Stimulated activated CD4-positive, alpha-beta T cell treated with anti-CD3 and anti-CD28 coated beads, Interleukin-4, amount 100 ng/mL, for 24 hours (primary cell): ENCODE results near the gene EAF2.

ENCODE experiments used
- DNase-seq: peaks from one replicate; pipeline ENCODE4 v3.0.0-alpha.2; 2020

The EAF2 gene

DNA sequence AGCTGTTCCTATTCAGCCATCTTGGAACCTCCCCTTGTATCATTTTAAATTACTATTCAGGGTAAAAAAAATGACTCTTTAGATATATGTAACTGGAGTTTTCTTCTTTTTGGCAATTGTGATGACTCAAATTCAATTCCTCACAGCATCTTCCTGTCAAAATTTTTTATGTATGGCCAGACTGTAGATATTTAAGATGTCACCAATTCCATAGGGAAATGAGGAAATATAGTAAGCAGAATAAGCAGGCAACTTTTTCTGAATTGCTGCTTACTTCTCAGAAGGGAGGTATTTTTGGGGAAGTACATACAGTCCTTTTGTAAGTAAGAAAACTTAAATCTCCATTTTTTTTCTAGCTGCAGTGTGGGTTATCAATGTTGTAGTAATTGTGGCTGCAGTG lies 28.8 kb downstream of the EAF2 start:
- no peak for DNase-seq

DNA sequence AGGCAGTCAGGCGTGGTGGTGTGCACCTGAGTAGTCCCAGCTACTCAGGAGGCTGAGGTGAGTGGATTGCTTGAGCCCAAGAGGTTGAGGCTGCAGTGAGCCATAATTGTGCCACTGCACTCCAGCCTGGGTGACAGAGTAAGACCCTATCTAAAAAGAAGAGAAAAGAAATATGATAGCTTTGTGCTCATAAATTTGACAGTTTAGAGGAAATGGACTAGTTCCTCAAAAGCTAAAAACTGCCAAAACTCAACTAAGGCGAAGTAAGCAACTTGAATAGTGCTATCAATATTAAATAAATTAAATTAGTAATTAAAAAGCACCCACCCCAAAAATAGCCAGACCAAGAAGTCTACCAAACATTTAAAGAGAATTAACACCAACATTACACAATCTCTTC lies 34.7 kb downstream of the EAF2 start:
- no peak for DNase-seq

DNA sequence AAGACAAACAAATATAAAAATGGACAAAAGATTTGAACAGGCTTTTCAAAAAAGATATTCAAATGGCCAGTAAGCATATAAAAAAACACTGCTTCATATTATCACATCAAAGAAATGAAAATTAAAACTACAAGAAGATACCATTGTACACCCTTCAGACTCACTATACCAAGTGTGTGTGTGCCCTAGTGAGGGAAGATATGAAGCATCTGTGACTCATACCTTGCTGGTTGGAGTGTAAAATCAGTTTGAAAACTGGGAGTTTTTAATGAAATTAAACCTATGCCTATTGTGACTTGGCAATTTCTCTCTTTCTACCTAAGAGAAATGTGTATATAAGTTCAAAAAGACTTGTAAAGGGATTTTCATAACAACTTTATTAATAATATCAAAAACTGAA lies 35.7 kb downstream of the EAF2 start:
- no peak for DNase-seq

DNA sequence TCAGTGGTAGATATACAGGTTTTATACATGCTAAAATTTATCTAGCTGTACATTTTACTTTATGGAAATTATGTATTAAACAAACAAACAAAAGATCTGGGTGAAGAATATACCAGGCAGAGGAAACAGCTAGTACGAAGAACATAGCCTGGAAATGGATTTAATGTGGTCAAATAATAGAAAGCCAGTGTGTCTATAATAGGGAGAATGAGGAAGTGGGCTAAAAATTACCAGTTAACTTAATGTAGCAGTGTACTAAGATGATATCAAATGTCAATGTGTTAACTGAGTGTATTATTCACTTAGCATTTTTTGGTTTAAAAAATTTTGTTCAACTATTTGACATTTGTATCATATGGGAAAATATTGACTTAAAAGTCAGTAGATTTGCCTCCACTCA lies 36.4 kb downstream of the EAF2 start:
- DNase-seq: no peak

DNA sequence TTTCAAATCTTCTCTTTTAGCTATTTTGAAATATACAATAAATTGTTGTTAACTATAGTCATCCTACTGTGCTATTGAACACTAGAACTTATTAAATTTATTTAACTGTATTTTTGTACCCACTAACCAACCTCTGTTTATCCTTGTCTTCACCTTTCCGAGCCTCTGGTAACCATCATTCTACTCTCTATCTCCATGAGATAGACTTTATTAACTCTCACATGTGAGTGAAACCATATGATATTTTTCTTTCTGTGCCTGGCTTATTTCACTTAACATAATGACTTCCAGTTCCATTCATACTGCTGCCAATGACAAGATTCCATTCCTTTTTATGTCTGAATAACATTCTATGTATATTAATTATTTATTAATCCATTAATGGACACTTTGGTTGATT lies 43.4 kb downstream of the EAF2 start:
- DNase-seq: no peak

DNA sequence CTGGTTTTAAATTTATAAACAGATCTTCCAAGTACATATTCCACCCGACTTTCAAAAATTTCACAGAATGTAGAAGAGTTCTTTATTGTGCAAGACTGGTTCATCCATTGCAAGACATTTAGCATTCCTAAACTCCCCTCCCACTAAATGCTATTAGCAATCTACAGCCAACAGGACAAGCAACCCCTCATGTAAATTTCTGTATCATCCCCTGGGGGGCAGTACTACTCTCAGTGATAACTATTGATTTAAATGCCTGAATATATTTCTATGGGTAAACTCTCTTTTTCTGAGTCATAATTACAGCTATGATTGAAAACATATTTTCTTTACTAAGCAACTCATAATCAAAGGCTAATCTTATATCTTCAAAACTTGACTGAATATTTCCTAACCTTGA lies 48.5 kb downstream of the EAF2 start:
- DNase-seq: no peak

DNA sequence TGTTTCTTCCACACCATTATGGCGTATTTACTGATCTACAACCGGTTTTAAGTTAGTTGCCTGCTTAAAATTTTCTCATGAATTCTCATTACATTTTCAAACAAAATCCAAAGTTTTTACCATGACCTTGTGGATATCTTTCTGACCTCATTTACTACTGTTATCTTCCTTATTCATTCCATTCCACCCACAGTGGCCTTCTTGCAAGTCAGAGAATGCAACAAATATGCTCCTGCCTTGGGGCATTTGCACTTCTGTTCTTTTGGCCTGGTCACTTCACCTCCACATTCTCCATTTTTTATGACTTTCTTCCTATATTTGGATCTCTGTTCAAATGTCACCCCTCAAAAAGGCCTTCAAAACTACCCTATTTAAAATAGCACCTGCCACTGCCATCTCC lies 50.4 kb downstream of the EAF2 start:
- no peak for DNase-seq

DNA sequence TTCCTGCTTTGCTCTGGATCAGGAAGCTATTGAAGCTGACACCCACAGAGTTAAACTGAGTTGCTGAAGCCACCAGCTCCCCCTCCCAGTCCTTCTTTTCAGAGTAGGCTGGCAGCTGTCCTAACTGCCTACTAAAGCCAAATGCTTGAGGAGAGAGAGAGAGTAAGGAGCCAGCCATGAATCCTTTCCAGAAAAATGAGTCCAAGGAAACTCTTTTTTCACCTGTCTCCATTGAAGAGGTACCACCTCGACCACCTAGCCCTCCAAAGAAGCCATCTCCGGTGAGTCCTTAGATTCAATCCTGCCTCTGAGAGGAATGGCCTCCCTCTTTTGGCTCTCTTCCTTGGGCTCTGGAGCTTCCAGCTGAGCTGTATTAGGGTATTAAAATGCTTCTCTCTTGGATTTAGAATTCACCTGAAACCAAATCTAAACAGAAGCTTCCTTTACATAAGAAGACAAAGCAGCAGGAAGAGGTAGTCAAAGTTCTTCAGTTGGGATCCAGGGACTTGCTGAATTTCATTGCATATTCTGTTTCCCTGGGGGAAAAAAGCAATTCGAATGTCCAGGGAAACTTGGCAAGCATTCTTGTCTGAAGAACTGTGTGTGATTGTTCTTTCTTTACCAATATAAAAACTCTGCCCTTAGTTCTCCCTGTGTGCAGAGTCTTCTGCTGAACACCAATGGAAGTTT lies 59.4 kb downstream of the EAF2 start, which contains the start of gene SLC15A2:
SLC15A2 (plus strand) TSS at position 101 of the 690 bp plus-strand sequence; CDS start at position 177, 76 bp downstream.
- DNase-seq: no peak

DNA sequence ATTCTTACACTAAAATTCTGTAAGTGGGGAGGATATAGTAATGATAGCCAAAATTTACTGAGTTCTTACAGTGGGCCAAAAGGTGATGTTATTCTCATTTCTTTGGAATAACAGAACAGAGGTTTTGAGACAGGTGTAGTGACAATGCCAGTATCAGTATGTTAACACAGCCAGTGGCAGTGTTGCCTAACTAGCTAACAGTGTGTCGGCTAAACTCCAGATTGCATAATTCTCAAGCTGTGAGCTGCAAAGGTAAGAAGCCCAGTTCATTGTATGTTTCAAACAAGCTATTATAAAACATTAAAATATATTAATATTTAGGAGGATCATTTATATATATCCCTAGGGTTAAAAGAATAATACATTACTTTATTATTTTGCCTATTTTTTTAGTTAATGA lies 60.1 kb downstream of the EAF2 start:
- DNase-seq: no peak

DNA sequence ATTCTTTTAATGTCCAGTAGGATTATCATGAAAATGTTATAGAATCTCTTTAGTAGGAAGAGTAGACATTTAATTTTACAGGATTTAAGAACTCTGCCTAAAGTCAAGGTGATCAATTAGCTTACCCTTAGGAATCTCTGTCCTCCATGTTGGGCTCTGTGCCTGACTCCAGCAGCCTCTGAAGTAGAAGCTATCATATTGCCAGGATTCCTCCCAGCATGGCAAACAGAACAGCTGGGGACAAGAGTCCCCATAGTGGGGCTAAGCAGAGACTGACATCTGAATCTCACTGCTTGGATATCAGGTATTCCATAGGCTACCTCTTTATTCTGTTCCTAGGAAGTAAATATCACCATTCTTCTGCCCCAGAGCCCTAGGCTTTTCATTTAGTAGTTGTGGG lies 60.7 kb downstream of the EAF2 start:
- DNase-seq: no peak

DNA sequence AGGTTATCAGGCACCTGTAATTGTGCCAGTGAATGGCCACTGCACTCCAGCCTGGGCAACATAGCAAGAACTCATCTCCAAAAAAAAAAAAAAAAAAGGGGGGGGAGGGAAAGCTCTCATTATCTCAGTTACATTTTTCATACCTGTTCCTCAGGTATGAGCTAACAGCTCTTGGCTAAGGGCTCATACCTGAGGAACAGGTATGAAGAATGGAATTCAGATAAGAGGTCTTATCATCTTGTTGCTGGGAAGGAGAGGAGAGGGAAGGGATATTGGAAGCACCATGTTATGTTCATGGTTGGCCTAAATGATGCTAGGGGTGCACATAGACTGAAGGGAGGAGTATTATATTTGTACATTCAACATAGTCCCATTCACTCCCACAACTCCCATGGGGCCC lies 61.8 kb downstream of the EAF2 start:
- DNase-seq: no peak

DNA sequence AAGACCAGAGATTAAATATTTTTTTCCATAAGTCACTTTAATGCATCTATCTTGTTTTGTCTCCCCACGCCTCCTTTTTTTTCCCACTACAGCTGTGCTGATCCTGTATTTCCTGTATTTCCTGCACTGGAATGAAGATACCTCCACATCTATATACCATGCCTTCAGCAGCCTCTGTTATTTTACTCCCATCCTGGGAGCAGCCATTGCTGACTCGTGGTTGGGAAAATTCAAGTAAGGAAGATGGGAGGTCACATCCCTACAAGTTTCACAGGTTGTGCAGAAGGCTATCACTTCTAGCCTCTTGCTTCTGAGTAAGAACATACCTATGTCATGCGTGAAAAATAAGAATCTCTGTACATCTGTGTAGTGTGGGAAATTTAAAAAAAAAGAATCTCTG lies 62.3 kb downstream of the EAF2 start:
- no peak for DNase-seq

DNA sequence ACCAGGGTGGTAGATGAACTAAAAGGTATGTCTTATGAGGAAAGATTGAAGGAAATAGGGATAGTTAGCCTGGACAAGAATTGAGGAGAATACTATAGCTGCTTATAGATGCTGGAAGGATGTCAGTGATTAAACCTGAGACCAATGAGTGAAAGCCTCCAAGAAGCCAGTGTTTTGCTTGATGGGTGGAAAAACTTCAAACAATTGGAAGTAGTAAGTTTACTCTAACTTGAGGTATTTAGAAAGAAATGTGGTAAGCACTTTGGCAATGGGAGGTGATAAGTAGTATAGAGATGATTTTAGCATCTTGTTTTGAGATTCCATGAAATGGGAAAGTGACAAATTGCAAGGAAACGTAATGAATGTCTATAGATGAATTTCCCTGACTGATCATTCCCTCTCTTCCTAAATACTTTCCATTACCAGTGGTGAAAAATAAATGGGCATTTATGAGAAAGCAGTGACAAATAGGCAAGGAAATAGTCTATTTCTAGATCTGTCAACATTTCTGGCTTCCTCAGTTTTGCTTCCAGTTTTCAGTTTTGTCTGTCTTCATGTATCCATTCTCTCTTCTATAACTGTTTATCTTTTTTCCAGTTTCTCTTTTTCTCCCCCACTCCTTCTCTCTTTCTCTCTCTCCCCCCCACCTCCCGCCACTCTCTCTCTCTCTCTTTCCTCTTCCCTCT lies 78.4 kb downstream of the EAF2 start:
- no peak for DNase-seq

DNA sequence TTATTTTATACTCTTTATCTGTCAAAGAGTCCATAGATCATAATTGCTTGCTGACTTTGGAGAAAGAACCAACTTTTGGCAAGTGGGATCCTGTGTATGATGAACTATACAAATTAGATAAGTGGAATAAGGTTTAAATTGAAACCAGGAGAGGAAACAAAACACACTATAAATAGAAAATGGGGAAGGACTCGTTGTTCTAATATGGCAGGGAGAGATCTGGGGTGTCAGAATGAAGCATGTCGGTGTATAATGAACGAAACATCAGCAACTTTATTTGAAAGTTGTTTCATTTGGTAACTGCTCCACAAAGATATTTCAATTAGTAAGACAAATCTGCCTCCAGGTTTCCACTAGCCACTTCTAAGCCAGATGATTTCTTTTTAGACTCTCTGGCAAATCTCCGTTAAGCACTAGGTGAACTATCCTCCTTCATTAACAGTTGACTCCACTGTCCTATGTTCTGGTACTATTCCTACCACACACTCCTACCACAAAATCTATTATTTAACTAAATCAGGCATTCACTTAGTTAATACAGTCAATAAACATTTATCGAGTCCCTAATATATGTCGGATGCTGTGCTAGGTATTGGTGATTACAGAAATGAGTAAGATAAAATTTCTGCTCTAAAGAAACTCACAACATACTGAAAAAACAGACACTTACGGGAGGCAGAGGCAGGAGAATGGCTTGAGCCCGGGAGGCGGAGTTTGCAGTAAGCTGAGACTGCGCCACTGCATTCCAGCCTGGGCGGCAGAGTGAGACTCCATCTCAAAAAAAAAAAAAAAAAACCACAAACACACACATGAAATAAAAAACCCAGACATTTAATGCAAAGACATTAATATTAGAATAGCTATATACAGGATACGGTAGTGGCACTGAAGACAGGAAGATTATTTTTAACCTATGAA lies 79.3 kb downstream of the EAF2 start:
- DNase-seq: no peak

DNA sequence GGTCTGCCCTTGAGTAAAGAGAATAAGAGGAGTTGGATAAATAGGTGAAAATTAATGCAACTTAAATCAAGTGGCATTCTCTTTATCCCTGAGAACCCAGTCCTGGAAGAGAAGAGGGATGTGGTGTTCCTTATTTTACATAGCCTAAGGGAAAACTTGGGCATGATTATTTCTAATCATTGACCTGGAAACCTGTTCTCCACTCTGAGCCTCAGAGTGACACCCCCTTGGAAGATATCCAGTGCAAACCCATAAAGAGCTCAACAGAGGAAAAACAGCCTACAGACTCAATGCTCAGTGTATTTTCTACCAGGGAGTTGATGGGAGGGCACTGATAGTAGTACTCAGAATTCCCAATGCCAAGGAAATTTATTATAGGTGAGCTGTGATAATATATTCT lies 81.2 kb downstream of the EAF2 start:
- DNase-seq: no peak

DNA sequence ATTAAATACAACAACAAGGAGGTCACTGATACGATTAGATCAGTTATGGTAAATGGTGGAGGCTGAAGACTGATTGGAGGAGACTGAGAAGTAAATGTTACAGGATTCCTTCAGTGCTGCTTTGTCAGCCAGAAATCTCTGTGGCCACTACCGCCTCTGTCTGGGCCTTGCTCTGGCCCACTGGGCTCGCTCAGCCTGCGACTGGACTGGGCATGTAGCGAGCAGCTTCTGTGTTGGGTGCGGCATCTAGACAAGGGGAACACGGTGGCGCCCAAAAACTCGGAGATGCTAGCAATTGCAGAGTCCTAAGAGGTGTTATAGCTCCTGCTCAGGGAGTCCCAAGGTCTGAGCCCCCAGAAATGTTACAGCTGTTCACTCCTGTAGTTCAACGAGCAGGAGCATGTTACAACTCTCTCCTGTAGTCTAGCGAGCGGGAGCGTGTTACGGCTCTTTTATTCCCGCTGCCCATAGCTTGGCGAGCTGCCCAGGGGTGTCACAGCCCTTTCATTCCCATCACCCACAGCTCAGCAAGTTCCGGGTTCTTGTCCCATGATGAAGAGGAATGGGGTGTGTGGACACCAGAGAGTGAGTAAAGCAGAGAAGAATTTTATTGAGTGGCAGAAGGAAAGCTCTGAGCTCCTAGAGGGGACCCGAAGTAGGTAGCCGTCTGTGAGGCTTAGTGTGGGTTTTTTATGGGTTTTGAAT lies 83.9 kb downstream of the EAF2 start:
- DNase-seq: no peak

DNA sequence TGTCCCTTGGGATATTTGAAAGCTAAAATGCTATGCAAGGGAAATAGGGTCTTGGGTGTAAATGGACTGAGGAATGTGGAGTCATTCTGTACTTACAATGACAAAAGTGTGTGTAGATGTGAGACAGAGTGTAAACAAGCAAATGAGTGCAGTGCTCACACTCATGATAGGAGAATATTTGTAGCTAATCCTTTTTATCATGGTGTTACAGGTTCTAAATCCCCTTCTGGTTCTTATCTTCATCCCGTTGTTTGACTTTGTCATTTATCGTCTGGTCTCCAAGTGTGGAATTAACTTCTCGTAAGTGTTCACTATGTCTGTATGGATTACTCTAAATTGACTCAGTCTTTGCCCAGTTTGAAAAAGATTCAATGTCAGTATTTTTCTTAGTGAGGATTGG lies 89.7 kb downstream of the EAF2 start:
- no peak for DNase-seq

DNA sequence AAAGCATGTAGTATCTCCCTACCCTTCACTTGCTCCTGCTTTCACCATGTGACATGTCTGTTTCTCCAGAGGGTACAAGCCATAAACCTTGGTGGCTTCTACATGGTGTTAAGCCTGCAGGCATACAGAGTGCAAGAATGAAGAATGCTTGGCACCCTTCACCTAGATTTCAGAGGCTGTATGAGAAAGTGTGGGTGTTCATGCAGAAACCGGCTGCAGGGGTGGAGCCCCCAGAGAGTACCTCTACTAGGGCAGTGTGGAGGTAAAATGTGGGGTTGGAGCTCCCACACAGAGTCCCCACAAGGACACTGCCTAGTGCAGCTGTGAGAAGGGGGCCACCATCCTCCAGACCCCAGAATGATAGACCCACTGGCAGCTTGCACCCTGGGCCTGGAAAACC lies 91.4 kb downstream of the EAF2 start:
- no peak for DNase-seq
